GM12878 (cell line): ENCODE results near the gene HMOX1. TPM values are rescaled to one million over a fixed set of nuclear protein-coding genes. Genes with fewer than 3 reads are reported as not detected.
A peak's percentile ranks its signal among the peaks of the same experiment; 100 is the strongest.

Experiments used
- ATAC-seq: fragments of 200-7000 bp; cut with Tn5 transposase; 3 replicates; pipeline ENCODE4 v1.9.1; 2020; ENCODE audit warnings: mild to moderate bottlenecking, moderate library complexity
- BruUV-seq: library from RNA; stranded (reverse); fragments of 400-500 nt; replicated peaks from 2 replicates; lab custom pipeline; 2021; lab: Mats Ljungman, UMichigan
- CTCF ChIA-PET: fragments of 300-600 bp; sonication (Branson Sonifier 250); formaldehyde crosslinking; extraction: SDS; loops from one replicate; lab custom pipeline; 2021; ENCODE audit warnings: inconsistent platforms; lab: Yijun Ruan, JAX
- POLR2A ChIA-PET: fragments of 350-600 bp; formaldehyde crosslinking; extraction: SDS; loops from one replicate; lab custom pipeline; 2021; ENCODE audit warnings: inconsistent platforms; lab: Charles Lee
- RAD21 ChIA-PET: fragments of 300-600 bp; sonication (Branson Sonifier 250); formaldehyde crosslinking; loops from one replicate; lab custom pipeline; 2023; ENCODE audit warnings: antibody characterized with exemption; ENCODE audit not compliant: unreplicated experiment; lab: Charles Lee
- SMC1A ChIA-PET: fragments of 300-600 bp; sonication (Branson Sonifier 250); formaldehyde crosslinking; loops from one replicate; lab custom pipeline; 2023; ENCODE audit not compliant: unreplicated experiment, uncharacterized antibody; lab: Charles Lee
- DNase-seq: peaks from one replicate; pipeline ENCODE4 v3.0.0-alpha.2; 2011; ENCODE audit warnings: low read depth, low spot score
- FAIRE-seq: peaks from 3 replicates; lab custom pipeline; 2011; peaks lifted over from hg19 to GRCh38; lab: Jason Lieb, UNC
- H2AFZ ChIP-seq: 2 replicates; pipeline ENCODE4 v1.6.0; 2011; ENCODE audit warnings: low read depth, low read length, control low read depth; ENCODE audit not compliant: control insufficient read depth
- H3K27ac ChIP-seq: 2 replicates; pipeline ENCODE4 v1.5.1; 2011; ENCODE audit warnings: control low read depth; ENCODE audit not compliant: control insufficient read depth, insufficient read depth
- H3K27me3 ChIP-seq, 2 experiments: replicated peaks in 1 of 2; 2 replicates each; pipeline versions ENCODE4 v1.6.0 to v1.6.1; 2011; ENCODE audit warnings: low read length in 1 of 2; ENCODE audit not compliant: control insufficient read depth in 2 of 2, insufficient read depth in 2 of 2
- H3K36me3 ChIP-seq, 2 experiments: 2 replicates each; pipeline ENCODE4 v1.5.1; 2011; ENCODE audit warnings: low read length in 1 of 2; ENCODE audit not compliant: control insufficient read depth in 2 of 2, insufficient read depth in 2 of 2
- H3K4me1 ChIP-seq: 2 replicates; pipeline ENCODE4 v1.6.1; 2011; ENCODE audit warnings: mild to moderate bottlenecking, low read length, moderate library complexity, mixed read lengths; ENCODE audit not compliant: control insufficient read depth, insufficient read depth
- H3K4me2 ChIP-seq: 2 replicates; pipeline ENCODE4 v1.6.0; 2011; ENCODE audit warnings: control low read depth; ENCODE audit not compliant: control insufficient read depth, insufficient read depth
- H3K4me3 ChIP-seq: fragments of 200-600 bp; sonication (generic); 2 replicates; pipeline ENCODE4 v1.5.1; 2016
- H3K79me2 ChIP-seq: 2 replicates; pipeline ENCODE4 v1.6.0; 2011; ENCODE audit warnings: low read length; ENCODE audit not compliant: control insufficient read depth, insufficient read depth
- H3K9ac ChIP-seq: 2 replicates; pipeline ENCODE4 v1.8.0; 2011; ENCODE audit warnings: low read length, control low read depth, mixed read lengths; ENCODE audit not compliant: control insufficient read depth, insufficient read depth
- H3K9me3 ChIP-seq: replicated peaks from 3 replicates; pipeline ENCODE4 v1.5.1; 2011; ENCODE audit warnings: mild to moderate bottlenecking, low read length; ENCODE audit not compliant: control insufficient read depth, insufficient read depth
- H4K20me1 ChIP-seq: 2 replicates; pipeline ENCODE4 v1.6.0; 2011; ENCODE audit not compliant: control insufficient read depth, insufficient read depth
- ETV6 ChIP-seq, 2 experiments: fragments of 450-650 bp in 1 of 2; IDR thresholded peaks in 1 of 2; conservative IDR thresholded peaks in 1 of 2; 2 replicates each; pipeline ENCODE4 v1.6.1; 2014; ENCODE audit warnings: antibody characterized with exemption in 1 of 2, borderline replicate concordance in 1 of 2, low read depth in 1 of 2, mild to moderate bottlenecking in 1 of 2, moderate library complexity in 1 of 2
- JUNB ChIP-seq: IDR thresholded peaks from 2 replicates; pipeline ENCODE4 v1.6.1; 2016; ENCODE audit warnings: antibody characterized with exemption, mild to moderate bottlenecking
- MYB ChIP-seq: fragments of 150-350 bp; IDR thresholded peaks from 2 replicates; pipeline ENCODE4 v1.6.1; 2014; ENCODE audit warnings: mild to moderate bottlenecking, low read depth, low read length, borderline replicate concordance
- NFIC ChIP-seq: IDR thresholded peaks from 2 replicates; pipeline ENCODE4 v1.6.1; 2012; ENCODE audit warnings: low read depth, mild to moderate bottlenecking, inconsistent platforms, low read length, moderate library complexity
- NR2C2 ChIP-seq: IDR thresholded peaks from 2 replicates; pipeline ENCODE4 v1.6.1; 2011; ENCODE audit warnings: borderline replicate concordance, low read depth; ENCODE audit not compliant: control insufficient read depth, insufficient read length
- NRF1 ChIP-seq: conservative IDR thresholded peaks from 2 replicates; pipeline ENCODE4 v1.6.1; 2011; ENCODE audit warnings: mild to moderate bottlenecking, low read depth, low read length, improper control_type of control experiment
- PAX5 ChIP-seq: IDR thresholded peaks from 2 replicates; pipeline ENCODE4 v1.6.1; 2011; ENCODE audit warnings: low read depth, low read length, borderline replicate concordance
- POLR2AphosphoS2 ChIP-seq: IDR thresholded peaks from 2 replicates; pipeline ENCODE4 v1.6.1; 2011; ENCODE audit warnings: low read depth, mild to moderate bottlenecking, low read length, improper control_type of control experiment, moderate library complexity
- POU2F2 ChIP-seq: IDR thresholded peaks from 3 replicates; pipeline ENCODE4 v1.6.1; 2011; ENCODE audit warnings: low read depth, mild to moderate bottlenecking, low read length, borderline replicate concordance
- RB1 ChIP-seq: fragments of 450-650 bp; formaldehyde crosslinking; IDR thresholded peaks from 2 replicates; pipeline ENCODE4 v1.6.1; 2017; ENCODE audit warnings: mild to moderate bottlenecking, borderline replicate concordance
- RCOR1 ChIP-seq: conservative IDR thresholded peaks from 2 replicates; pipeline ENCODE4 v1.6.1; 2012; ENCODE audit warnings: low read depth, low read length, improper control_type of control experiment
- SMAD1 ChIP-seq: fragments of 450-650 bp; IDR thresholded peaks from 2 replicates; pipeline ENCODE4 v1.6.1; 2018; ENCODE audit warnings: mild to moderate bottlenecking, low read depth; ENCODE audit not compliant: partially characterized antibody
- ZNF384 ChIP-seq: IDR thresholded peaks from 2 replicates; pipeline ENCODE4 v1.6.1; 2012; ENCODE audit warnings: low read depth, mild to moderate bottlenecking, low read length, improper control_type of control experiment, borderline replicate concordance
- ZNF622 ChIP-seq: fragments of 450-650 bp; IDR thresholded peaks from 2 replicates; pipeline ENCODE4 v1.6.1; 2017; ENCODE audit warnings: mild to moderate bottlenecking, inconsistent platforms
- WGBS: methylation state at CpG from one replicate; pipeline ENCODE4 v1.1.6; 2016; ENCODE audit warnings: low lambda C conversion rate; ENCODE audit not compliant: insufficient replicate concordance, insufficient coverage; ENCODE audit errors: missing lambda C conversion rate; 5-methylcytosine and 5-hydroxymethylcytosine counted together
- in situ Hi-C: fragments of 300-500 bp; cut with MboI; formaldehyde crosslinking; loops from 9 replicates; pipeline ENCODE4 v1.14.3; 2018; ENCODE audit warnings: mixed read lengths
- intact Hi-C: fragments of 100-400 bp; cut with micrococcal nuclease; formaldehyde crosslinking; loops from one replicate; pipeline ENCODE4 v1.14.2; 2022; ENCODE audit not compliant: unreplicated experiment
- polyA plus RNA-seq, 11 experiments: library from polyadenylated mRNA; depleted of rRNA in 4 of 11; unstranded in 6 of 11; stranded (reverse) in 5 of 11; fragments of >200 nt; fragmentation: Nextera tagmentation in 4 of 11; fragmentation: Illumina TruSeq in 1 of 11; extraction: Ambion mirVana in 4 of 11; extraction: Trizol in 1 of 11; gene quantifications; 1 replicate in 1 of 11; 2 replicates in 10 of 11; pipeline versions ENCODE4 v1.2.1 to v1.2.3, GENCODE V29; 2011 to 2016; ENCODE audit warnings: inconsistent platforms in 2 of 11, missing spikeins in 2 of 11, low read depth in 1 of 11
- total RNA-seq, 4 experiments: library from RNA; depleted of rRNA in 3 of 4; stranded (reverse); fragments of >200 nt in 3 of 4; fragmentation: Illumina TruSeq in 1 of 4; extraction: Trizol in 1 of 4; gene quantifications; 2 replicates each; pipeline versions ENCODE4 v1.2.1 to v1.2.3, GENCODE V29; 2013 to 2021
- TF ChIP-seq, protein P1 (sequence below): fragments of 450-650 bp; IDR thresholded peaks from 2 replicates; pipeline ENCODE4 v1.6.1; 2017; ENCODE audit warnings: mild to moderate bottlenecking, moderate library complexity
- TF ChIP-seq, protein P2 (sequence below): IDR thresholded peaks from 2 replicates; pipeline ENCODE4 v1.6.1; 2011; ENCODE audit warnings: mild to moderate bottlenecking, low read depth, low read length, moderate library complexity; ENCODE audit not compliant: insufficient replicate concordance
- TF ChIP-seq, protein P3 (sequence below): IDR thresholded peaks from 2 replicates; pipeline ENCODE4 v1.6.1; 2011; ENCODE audit warnings: borderline replicate concordance, low read depth, mild to moderate bottlenecking, moderate library complexity, low read length; ENCODE audit not compliant: insufficient read depth, poor library complexity, severe bottlenecking

Gene HMOX1
- total and polyA plus RNA-seq, 10 of the 15 experiments (the other 5 are each of a cell fraction or from before 2014, with no cell fraction given): 1.5 to 36.7 (median 18.8) TPM

DNA sequence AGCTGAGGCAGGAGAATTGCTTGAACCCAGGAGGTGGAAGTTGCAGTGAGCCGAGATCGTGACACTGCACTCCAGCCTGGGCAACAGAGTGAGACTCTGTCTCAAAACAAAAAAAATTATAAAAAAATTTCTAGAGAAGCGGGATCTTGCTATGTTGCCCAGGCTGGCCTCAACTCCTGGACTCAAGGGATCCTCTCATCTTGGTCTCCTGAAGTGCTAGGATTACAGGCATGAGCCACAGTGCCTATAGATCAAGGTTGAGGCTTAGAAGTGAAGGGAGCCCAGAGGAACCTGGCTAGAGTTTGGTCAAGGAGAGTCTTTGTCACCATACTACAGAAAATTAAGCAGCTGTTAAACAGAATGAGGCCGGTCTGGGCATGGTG lies 17.7 kb downstream of the HMOX1 start:
- no peak for FAIRE-seq
- Histone ChIP-seq H3K4me2 (peak overlapping the region; percentile 72), H3K36me3 (peaks cover 4 to 5% of the 10 kb centered on the region in 2 experiments; a peak in 2 of 4 replicates), H3K27me3 (no peaks in the 10 kb centered on the region), H3K79me2 (peaks cover 38% of the 10 kb centered on the region), H3K9ac (peak overlapping the region; percentile 87; the same call in 1 of the 2 replicates), H2AFZ (no peak overlapping the region), H3K4me3 (no peak overlapping the region), H4K20me1 (no peaks in the 10 kb centered on the region), H3K9me3 (no peaks in the 10 kb centered on the region), H3K4me1 (peaks cover 38% of the 10 kb centered on the region), H3K27ac (peak overlapping the region; percentile 90; the same call in 1 of the 2 replicates)
- in situ Hi-C loops: loop anchor here (25.0 kb wide), 1 partner anchor 1814 kb away; the partner anchor contains the start of gene SSTR3
- DNase-seq: no peak
- WGBS: 100% methylated on average over 4 of the region's 4 CpGs
- TF ChIP-seq POU2F2: no peak
- TF ChIP-seq RB1: no peak
- no peak for TF ChIP-seq ZNF622
- no peak for TF ChIP-seq RCOR1
- TF ChIP-seq ZNF384: no peak
- TF ChIP-seq SMAD1: no peak
- TF ChIP-seq ETV6 (conservative IDR thresholded peaks at IDR 0.05 in 1 of 2, IDR thresholded peaks at IDR 0.05 in 1 of 2; ENCODE audit: borderline replicate concordance in 1 of 2, low read depth in 1 of 2): no peak
- no peak for TF ChIP-seq JUNB
- TF ChIP-seq NFIC: no peak
- no peak for TF ChIP-seq MYB
- TF ChIP-seq, protein P1, sequence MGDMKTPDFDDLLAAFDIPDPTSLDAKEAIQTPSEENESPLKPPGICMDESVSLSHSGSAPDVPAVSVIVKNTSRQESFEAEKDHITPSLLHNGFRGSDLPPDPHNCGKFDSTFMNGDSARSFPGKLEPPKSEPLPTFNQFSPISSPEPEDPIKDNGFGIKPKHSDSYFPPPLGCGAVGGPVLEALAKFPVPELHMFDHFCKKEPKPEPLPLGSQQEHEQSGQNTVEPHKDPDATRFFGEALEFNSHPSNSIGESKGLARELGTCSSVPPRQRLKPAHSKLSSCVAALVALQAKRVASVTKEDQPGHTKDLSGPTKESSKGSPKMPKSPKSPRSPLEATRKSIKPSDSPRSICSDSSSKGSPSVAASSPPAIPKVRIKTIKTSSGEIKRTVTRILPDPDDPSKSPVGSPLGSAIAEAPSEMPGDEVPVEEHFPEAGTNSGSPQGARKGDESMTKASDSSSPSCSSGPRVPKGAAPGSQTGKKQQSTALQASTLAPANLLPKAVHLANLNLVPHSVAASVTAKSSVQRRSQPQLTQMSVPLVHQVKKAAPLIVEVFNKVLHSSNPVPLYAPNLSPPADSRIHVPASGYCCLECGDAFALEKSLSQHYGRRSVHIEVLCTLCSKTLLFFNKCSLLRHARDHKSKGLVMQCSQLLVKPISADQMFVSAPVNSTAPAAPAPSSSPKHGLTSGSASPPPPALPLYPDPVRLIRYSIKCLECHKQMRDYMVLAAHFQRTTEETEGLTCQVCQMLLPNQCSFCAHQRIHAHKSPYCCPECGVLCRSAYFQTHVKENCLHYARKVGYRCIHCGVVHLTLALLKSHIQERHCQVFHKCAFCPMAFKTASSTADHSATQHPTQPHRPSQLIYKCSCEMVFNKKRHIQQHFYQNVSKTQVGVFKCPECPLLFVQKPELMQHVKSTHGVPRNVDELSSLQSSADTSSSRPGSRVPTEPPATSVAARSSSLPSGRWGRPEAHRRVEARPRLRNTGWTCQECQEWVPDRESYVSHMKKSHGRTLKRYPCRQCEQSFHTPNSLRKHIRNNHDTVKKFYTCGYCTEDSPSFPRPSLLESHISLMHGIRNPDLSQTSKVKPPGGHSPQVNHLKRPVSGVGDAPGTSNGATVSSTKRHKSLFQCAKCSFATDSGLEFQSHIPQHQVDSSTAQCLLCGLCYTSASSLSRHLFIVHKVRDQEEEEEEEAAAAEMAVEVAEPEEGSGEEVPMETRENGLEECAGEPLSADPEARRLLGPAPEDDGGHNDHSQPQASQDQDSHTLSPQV: no peak
- no peak for TF ChIP-seq NR2C2
- TF ChIP-seq, protein P2, sequence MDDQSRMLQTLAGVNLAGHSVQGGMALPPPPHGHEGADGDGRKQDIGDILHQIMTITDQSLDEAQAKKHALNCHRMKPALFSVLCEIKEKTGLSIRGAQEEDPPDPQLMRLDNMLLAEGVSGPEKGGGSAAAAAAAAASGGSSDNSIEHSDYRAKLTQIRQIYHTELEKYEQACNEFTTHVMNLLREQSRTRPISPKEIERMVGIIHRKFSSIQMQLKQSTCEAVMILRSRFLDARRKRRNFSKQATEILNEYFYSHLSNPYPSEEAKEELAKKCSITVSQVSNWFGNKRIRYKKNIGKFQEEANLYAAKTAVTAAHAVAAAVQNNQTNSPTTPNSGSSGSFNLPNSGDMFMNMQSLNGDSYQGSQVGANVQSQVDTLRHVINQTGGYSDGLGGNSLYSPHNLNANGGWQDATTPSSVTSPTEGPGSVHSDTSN: no peak
- no peak for TF ChIP-seq POLR2AphosphoS2
- TF ChIP-seq NRF1: no peak
- TF ChIP-seq, protein P3, sequence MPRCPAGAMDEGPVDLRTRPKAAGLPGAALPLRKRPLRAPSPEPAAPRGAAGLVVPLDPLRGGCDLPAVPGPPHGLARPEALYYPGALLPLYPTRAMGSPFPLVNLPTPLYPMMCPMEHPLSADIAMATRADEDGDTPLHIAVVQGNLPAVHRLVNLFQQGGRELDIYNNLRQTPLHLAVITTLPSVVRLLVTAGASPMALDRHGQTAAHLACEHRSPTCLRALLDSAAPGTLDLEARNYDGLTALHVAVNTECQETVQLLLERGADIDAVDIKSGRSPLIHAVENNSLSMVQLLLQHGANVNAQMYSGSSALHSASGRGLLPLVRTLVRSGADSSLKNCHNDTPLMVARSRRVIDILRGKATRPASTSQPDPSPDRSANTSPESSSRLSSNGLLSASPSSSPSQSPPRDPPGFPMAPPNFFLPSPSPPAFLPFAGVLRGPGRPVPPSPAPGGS: no peak
- no peak for TF ChIP-seq PAX5
- POLR2A ChIA-PET: interaction anchor here (1.2 to 4.8 kb wide), 4 partner anchors 11 to 48 kb away, joined by 3 to 46 read pairs (median 10); no protein-coding TSS in a partner anchor
- intact Hi-C loops: no loop called here
- no TSS peak for BruUV-seq
- CTCF ChIA-PET: interaction anchor here (1.0 to 4.1 kb wide), 6 partner anchors 12 to 48 kb away, joined by 3 to 26 read pairs (median 4); no protein-coding TSS in a partner anchor
- no peak for ATAC-seq
- SMC1A ChIA-PET: interaction anchor here (1.1 to 8.6 kb wide), 8 partner anchors 8 to 762 kb away, joined by 3 to 79 read pairs (median 7); partner anchors contain the start of genes APOL3 and HMOX1
- RAD21 ChIA-PET: interaction anchor here (0.6 to 4.8 kb wide), 2 partner anchors 11 to 27 kb away, joined by 6 to 29 read pairs; no protein-coding TSS in a partner anchor
